Measurements from ENCODE around the gene ABLIM1.
A peak's percentile ranks its signal among the peaks of the same experiment; 100 is the strongest.

The ABLIM1 gene

GRCh38 chr10:114492351-114493037 is 165.6 kb downstream of the ABLIM1 start:
- Histone ChIP-seq H3K9ac (no peak overlapping the region), H3K4me2 (peak overlapping the region; percentile 13 to 49 (median 33); a peak in 16 of 22 replicates), H3K27me3 (no peaks in the 10 kb centered on the region), H3K27ac (no peak overlapping the region), H3K36me3 (no peaks in the 10 kb centered on the region), H3K4me3 (no peak overlapping the region), H3K9me3 (replicated peaks in 1 of 11) (no peaks in the 10 kb centered on the region), H3K4me1 (peaks cover 6 to 12% (median 9%) of the 10 kb centered on the region in 10 experiments; a peak in 19 of 20 replicates), H4K20me1 (no peaks in the 10 kb centered on the region)
- TF ChIP-seq Cebpa-rat (IDR thresholded peaks at IDR 0.05) = no peak

- no peaks in the 10 kb centered on the region for H3K9me3 ChIP-seq (replicated peaks in 1 of 11)
- H3K27ac ChIP-seq = no peak overlapping the region
- no peak overlapping the region for H3K4me3 ChIP-seq
- no peak for TF ChIP-seq Cebpa-rat (IDR thresholded peaks at IDR 0.05)
- H3K9ac ChIP-seq = no peak overlapping the region
- H3K36me3 ChIP-seq = no peaks in the 10 kb centered on the region
- H4K20me1 ChIP-seq = no peaks in the 10 kb centered on the region
- H3K4me1 ChIP-seq = peaks cover 6 to 12% (median 9%) of the 10 kb centered on the region in 10 experiments; a peak in 19 of 20 replicates
- no peak overlapping the region for H3K4me2 ChIP-seq
- no peaks in the 10 kb centered on the region for H3K27me3 ChIP-seq
Observed at GRCh38 chr10:114491933-114492332, 166.1 kb downstream of the ABLIM1 start.

- no peaks in the 10 kb centered on the region for H3K36me3 ChIP-seq
- H3K4me2 ChIP-seq = no peak overlapping the region
- H3K27me3 ChIP-seq = no peaks in the 10 kb centered on the region
- H3K9me3 ChIP-seq (replicated peaks in 1 of 11) = no peaks in the 10 kb centered on the region
- H4K20me1 ChIP-seq = no peaks in the 10 kb centered on the region
- no peak for TF ChIP-seq Cebpa-rat (IDR thresholded peaks at IDR 0.05)
- no peak overlapping the region for H3K27ac ChIP-seq
- H3K4me1 ChIP-seq = peaks cover 6 to 12% (median 9%) of the 10 kb centered on the region in 10 experiments; a peak in 19 of 20 replicates
- no peak overlapping the region for H3K4me3 ChIP-seq
- no peak overlapping the region for H3K9ac ChIP-seq
Observed at GRCh38 chr10:114491419-114491818, 166.7 kb downstream of the ABLIM1 start.

- Histone ChIP-seq H3K27me3 (no peaks in the 10 kb centered on the region), H3K9me3 (replicated peaks in 1 of 11) (peaks cover 0 to 9% (median 6%) of the 10 kb centered on the region in 11 experiments; a peak in 14 of 22 replicates), H4K20me1 (no peaks in the 10 kb centered on the region), H3K9ac (no peak overlapping the region), H3K36me3 (no peaks in the 10 kb centered on the region; a peak in 1 of 22 replicates), H3K4me1 (peaks cover 6 to 12% (median 9%) of the 10 kb centered on the region in 10 experiments; a peak in 19 of 20 replicates), H3K4me3 (no peak overlapping the region), H3K27ac (no peak overlapping the region), H3K4me2 (no peak overlapping the region)
- no peak for TF ChIP-seq Cebpa-rat (IDR thresholded peaks at IDR 0.05)
Observed at GRCh38 chr10:114489521-114490310, 168.4 kb downstream of the ABLIM1 start.

DNA sequence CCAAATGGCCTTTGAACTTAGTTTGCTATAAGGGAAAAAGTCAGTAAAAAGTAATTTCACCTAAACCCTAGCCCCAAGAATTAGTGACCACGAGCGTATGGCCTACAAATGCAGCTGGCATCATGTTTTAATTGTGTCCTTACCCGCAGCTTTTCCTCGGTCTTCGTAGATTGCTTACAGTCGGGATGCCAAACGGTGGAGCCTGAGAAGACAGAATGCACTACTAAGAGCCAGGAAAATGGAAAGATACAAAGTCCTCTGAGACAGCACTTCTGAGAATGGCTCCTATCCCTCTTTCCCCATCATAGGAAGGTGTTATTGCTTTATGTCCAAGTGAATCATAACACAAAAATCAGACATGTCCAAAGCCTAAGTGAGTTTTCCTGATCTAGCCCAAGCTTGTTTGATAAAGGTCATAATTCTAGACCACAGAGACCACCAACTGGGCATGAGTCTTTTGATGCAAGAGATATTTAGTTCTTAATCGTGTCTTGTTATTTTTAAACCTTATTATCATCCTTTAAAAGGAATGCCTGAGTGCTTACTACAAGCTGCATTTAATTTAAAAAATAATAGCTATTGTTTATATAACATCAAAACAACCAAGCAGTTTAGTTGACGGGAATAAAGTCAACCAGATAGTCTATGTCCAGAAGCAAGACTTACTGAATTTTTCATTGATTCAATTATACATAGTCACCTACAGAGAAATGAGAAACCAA is 170.1 kb downstream of the ABLIM1 start:
- no peaks in the 10 kb centered on the region for H3K27me3 ChIP-seq
- no peak overlapping the region for H3K4me3 ChIP-seq
- no peak for TF ChIP-seq Cebpa-rat (IDR thresholded peaks at IDR 0.05)
- no peaks in the 10 kb centered on the region for H4K20me1 ChIP-seq
- no peaks in the 10 kb centered on the region; a peak in 1 of 22 replicates for H3K36me3 ChIP-seq
- H3K27ac ChIP-seq = no peak overlapping the region
- no peak overlapping the region for H3K9ac ChIP-seq
- no peak overlapping the region for H3K4me2 ChIP-seq
- H3K9me3 ChIP-seq (replicated peaks in 1 of 11) = peaks cover 0 to 11% (median 8%) of the 10 kb centered on the region in 11 experiments; a peak in 14 of 22 replicates
- H3K4me1 ChIP-seq = peaks cover 6 to 10% (median 8%) of the 10 kb centered on the region in 10 experiments; a peak in 19 of 20 replicates

- H3K9me3 ChIP-seq (replicated peaks in 1 of 11) = peaks cover 0 to 11% (median 8%) of the 10 kb centered on the region in 11 experiments; a peak in 14 of 22 replicates
- no peak overlapping the region for H3K27ac ChIP-seq
- H3K9ac ChIP-seq = no peak overlapping the region
- no peaks in the 10 kb centered on the region for H4K20me1 ChIP-seq
- TF ChIP-seq Cebpa-rat (IDR thresholded peaks at IDR 0.05) = no peak
- H3K4me3 ChIP-seq = no peak overlapping the region
- H3K4me2 ChIP-seq = no peak overlapping the region
- no peaks in the 10 kb centered on the region for H3K27me3 ChIP-seq
- H3K36me3 ChIP-seq = no peaks in the 10 kb centered on the region; a peak in 1 of 22 replicates
- peaks cover 0 to 2% (median under 1%) of the 10 kb centered on the region in 10 experiments; a peak in 8 of 20 replicates for H3K4me1 ChIP-seq
Observed at GRCh38 chr10:114486938-114487814, 170.9 kb downstream of the ABLIM1 start.

- H3K36me3 ChIP-seq = no peaks in the 10 kb centered on the region; a peak in 1 of 22 replicates
- H3K4me2 ChIP-seq = no peak overlapping the region
- H3K9me3 ChIP-seq (replicated peaks in 1 of 11) = peaks cover 0 to 11% (median 8%) of the 10 kb centered on the region in 11 experiments; a peak in 14 of 22 replicates
- no peaks in the 10 kb centered on the region for H4K20me1 ChIP-seq
- H3K9ac ChIP-seq = no peak overlapping the region
- no peaks in the 10 kb centered on the region for H3K27me3 ChIP-seq
- no peak overlapping the region for H3K4me3 ChIP-seq
- no peak for TF ChIP-seq Cebpa-rat (IDR thresholded peaks at IDR 0.05)
- H3K27ac ChIP-seq = no peak overlapping the region
- H3K4me1 ChIP-seq = no peaks in the 10 kb centered on the region
Observed at GRCh38 chr10:114485696-114486400, 172.2 kb downstream of the ABLIM1 start.

- Histone ChIP-seq H3K9me3 (replicated peaks in 1 of 11) (peaks cover 0 to 11% (median 8%) of the 10 kb centered on the region in 11 experiments; a peak in 14 of 22 replicates), H4K20me1 (no peaks in the 10 kb centered on the region), H3K27ac (no peak overlapping the region), H3K9ac (no peak overlapping the region), H3K4me1 (peaks cover 0 to 1% (median 0%) of the 10 kb centered on the region in 10 experiments; a peak in 1 of 20 replicates), H3K4me3 (no peak overlapping the region), H3K27me3 (no peaks in the 10 kb centered on the region), H3K4me2 (no peak overlapping the region), H3K36me3 (no peaks in the 10 kb centered on the region; a peak in 1 of 22 replicates)
- no peak for TF ChIP-seq Cebpa-rat (IDR thresholded peaks at IDR 0.05)
Observed at GRCh38 chr10:114483575-114483974, 174.5 kb downstream of the ABLIM1 start.

Measured in BLaER1 treated with 17β-estradiol and CSF1 and Interleukin-3, amounts not matched to agents 10 nM and 100 nM (cell line).